H9 (cell line): Measurements from ENCODE around the gene CCDC88A. TPM values are rescaled to one million over a fixed set of nuclear protein-coding genes. Genes with fewer than 3 reads are reported as not detected.

Source experiments
- DNase-seq: peaks from one replicate; pipeline ENCODE4 v3.0.0-alpha.2; 2017
- H2AFZ ChIP-seq: one replicate; pipeline ENCODE4 v1.6.1; 2013; ENCODE audit warnings: mild to moderate bottlenecking, low read length, control low read depth, moderate library complexity
- H2AK5ac ChIP-seq: 2 replicates; pipeline ENCODE4 v1.6.1; 2013; ENCODE audit warnings: low read length, control low read depth, mixed read lengths; ENCODE audit not compliant: insufficient read length
- H2BK120ac ChIP-seq: one replicate; pipeline ENCODE4 v1.6.1; 2013; ENCODE audit warnings: low read depth, mild to moderate bottlenecking, low read length, control low read depth, inconsistent platforms; ENCODE audit not compliant: poor library complexity, severe bottlenecking
- H2BK12ac ChIP-seq: 2 replicates; pipeline ENCODE4 v1.6.1; 2013; ENCODE audit warnings: low read length, control low read depth, mixed read lengths, low read depth; ENCODE audit not compliant: insufficient read length
- H2BK15ac ChIP-seq: 2 replicates; pipeline ENCODE4 v1.6.1; 2013; ENCODE audit warnings: low read depth, low read length, control low read depth
- H2BK20ac ChIP-seq: one replicate; pipeline ENCODE4 v1.6.1; 2013; ENCODE audit warnings: low read depth, mild to moderate bottlenecking, low read length, control low read depth, inconsistent platforms; ENCODE audit not compliant: poor library complexity, severe bottlenecking
- H2BK5ac ChIP-seq: 2 replicates; pipeline ENCODE4 v1.6.1; 2013; ENCODE audit warnings: low read length, control low read depth, mixed read lengths; ENCODE audit not compliant: insufficient read length
- H3K14ac ChIP-seq: 2 replicates; pipeline ENCODE4 v1.6.1; 2013; ENCODE audit warnings: low read length, control low read depth; ENCODE audit not compliant: insufficient read depth
- H3K18ac ChIP-seq: 2 replicates; pipeline ENCODE4 v1.6.1; 2013; ENCODE audit warnings: low read depth, mild to moderate bottlenecking, mixed read lengths, low read length, control low read depth; ENCODE audit not compliant: insufficient read length
- H3K23ac ChIP-seq: 2 replicates; pipeline ENCODE4 v1.6.1; 2013; ENCODE audit warnings: low read length, control low read depth, mixed read lengths, low read depth; ENCODE audit not compliant: insufficient read length
- H3K23me2 ChIP-seq: 2 replicates; pipeline ENCODE4 v1.6.1; 2013; ENCODE audit warnings: low read depth, mild to moderate bottlenecking, mixed read lengths, low read length, control low read depth; ENCODE audit not compliant: insufficient read length, poor library complexity, severe bottlenecking
- H3K27ac ChIP-seq: 2 replicates; pipeline ENCODE4 v1.5.1; 2013; ENCODE audit warnings: low read length, control low read depth, mixed read lengths, low read depth; ENCODE audit not compliant: insufficient read length
- H3K27me3 ChIP-seq: 2 replicates; pipeline ENCODE4 v1.6.1; 2013; ENCODE audit warnings: low read length, control low read depth, inconsistent platforms; ENCODE audit not compliant: insufficient read depth
- H3K4ac ChIP-seq: 2 replicates; pipeline ENCODE4 v1.6.1; 2013; ENCODE audit warnings: low read depth, mild to moderate bottlenecking, control low read depth, inconsistent platforms, low read length, moderate library complexity
- H3K4me1 ChIP-seq: 2 replicates; pipeline ENCODE4 v1.6.1; 2013; ENCODE audit warnings: low read length, control low read depth, inconsistent platforms; ENCODE audit not compliant: insufficient read depth
- H3K4me2 ChIP-seq: 2 replicates; pipeline ENCODE4 v1.6.1; 2013; ENCODE audit warnings: low read length, control low read depth, mixed read lengths; ENCODE audit not compliant: insufficient read length, insufficient read depth
- H3K56ac ChIP-seq: 2 replicates; pipeline ENCODE4 v1.6.1; 2013; ENCODE audit warnings: low read depth, mild to moderate bottlenecking, mixed read lengths, low read length, control low read depth; ENCODE audit not compliant: insufficient read length
- H3K79me1 ChIP-seq: 2 replicates; pipeline ENCODE4 v1.6.1; 2013; ENCODE audit warnings: low read depth, mild to moderate bottlenecking, moderate library complexity, low read length, control low read depth, inconsistent platforms; ENCODE audit not compliant: insufficient read depth, poor library complexity, severe bottlenecking
- H3K79me2 ChIP-seq: 2 replicates; pipeline ENCODE4 v1.6.1; 2013; ENCODE audit warnings: low read length, control low read depth, inconsistent platforms; ENCODE audit not compliant: insufficient read depth
- H3K9ac ChIP-seq: 2 replicates; pipeline ENCODE4 v1.6.1; 2013; ENCODE audit warnings: low read length, control low read depth, mixed read lengths; ENCODE audit not compliant: insufficient read length; ENCODE audit errors: extremely low read depth
- H3K9me3 ChIP-seq: one replicate; pipeline ENCODE4 v1.6.1; 2013; ENCODE audit warnings: low read depth, low read length, inconsistent platforms; ENCODE audit not compliant: control insufficient read depth
- H3T11ph ChIP-seq: one replicate; pipeline ENCODE4 v1.6.1; 2013; ENCODE audit warnings: mild to moderate bottlenecking, low read length, control low read depth, inconsistent platforms
- H4K20me1 ChIP-seq: one replicate; pipeline ENCODE4 v1.6.1; 2013; ENCODE audit not compliant: control insufficient read depth, insufficient read length, insufficient read depth
- H4K5ac ChIP-seq: 2 replicates; pipeline ENCODE4 v1.6.1; 2013; ENCODE audit warnings: low read depth, mild to moderate bottlenecking, mixed read lengths, low read length, control low read depth; ENCODE audit not compliant: insufficient read length
- H4K8ac ChIP-seq: replicated peaks from 2 replicates; pipeline ENCODE4 v1.6.1; 2013; ENCODE audit warnings: low read length, control low read depth, mixed read lengths, low read depth; ENCODE audit not compliant: insufficient read length
- H4K91ac ChIP-seq: 2 replicates; pipeline ENCODE4 v1.6.1; 2013; ENCODE audit warnings: low read depth, mild to moderate bottlenecking, moderate library complexity, mixed read lengths, low read length, control low read depth; ENCODE audit not compliant: insufficient read length
- H3K27ac Mint-ChIP-seq, 3 experiments: 2 replicates in 2 of 3; 3 replicates in 1 of 3; pipeline ENCODE4 v1.8.0; 2020 to 2021; ENCODE audit warnings: mixed read lengths in 3 of 3, mild to moderate bottlenecking in 1 of 3, moderate library complexity in 1 of 3
- H3K27me3 Mint-ChIP-seq: 2 replicates; pipeline ENCODE4 v1.8.0; 2021; ENCODE audit warnings: low read depth, mild to moderate bottlenecking, moderate library complexity, mixed read lengths
- H3K36me3 Mint-ChIP-seq, 3 experiments: 2 replicates in 2 of 3; 3 replicates in 1 of 3; pipeline ENCODE4 v1.8.0; 2020 to 2021; ENCODE audit warnings: low read depth in 3 of 3, mixed read lengths in 3 of 3; ENCODE audit not compliant: insufficient read depth in 1 of 3
- H3K4me1 Mint-ChIP-seq, 2 experiments: 2 replicates each; pipeline ENCODE4 v1.8.0; 2020; ENCODE audit warnings: mixed read lengths in 2 of 2
- H3K4me3 Mint-ChIP-seq, 2 experiments: 2 replicates in 1 of 2; 3 replicates in 1 of 2; pipeline ENCODE4 v1.8.0; 2020 to 2021; ENCODE audit warnings: mild to moderate bottlenecking in 2 of 2, mixed read lengths in 2 of 2, moderate library complexity in 1 of 2
- H3K9me3 Mint-ChIP-seq, 2 experiments: 2 replicates in 1 of 2; 3 replicates in 1 of 2; pipeline ENCODE4 v1.8.0; 2020; ENCODE audit warnings: mild to moderate bottlenecking in 2 of 2, mixed read lengths in 2 of 2, moderate library complexity in 1 of 2
- CTCF ChIP-seq: fragments of 200-600 bp; sonication (generic); conservative IDR thresholded peaks from 3 replicates; pipeline ENCODE4 v1.8.0; 2021; ENCODE audit warnings: antibody characterized with exemption, mild to moderate bottlenecking
- WGBS: extraction: QIAGEN DNeasy Blood & Tissue Kit; methylation state at CpG from one replicate; pipeline ENCODE4 v1.1.7; 2013; ENCODE audit warnings: missing lambda C conversion rate, low lambda C conversion rate, mixed read lengths; ENCODE audit not compliant: insufficient read length; ENCODE audit errors: extremely low coverage; 5-methylcytosine and 5-hydroxymethylcytosine counted together
- total RNA-seq: library from RNA; stranded (reverse); gene quantifications from 2 replicates; pipeline ENCODE4 v1.2.1, GENCODE V29; 2021

Gene CCDC88A
- total RNA-seq, 1 experiment from 2014 or later, result 91.8 TPM

DNA sequence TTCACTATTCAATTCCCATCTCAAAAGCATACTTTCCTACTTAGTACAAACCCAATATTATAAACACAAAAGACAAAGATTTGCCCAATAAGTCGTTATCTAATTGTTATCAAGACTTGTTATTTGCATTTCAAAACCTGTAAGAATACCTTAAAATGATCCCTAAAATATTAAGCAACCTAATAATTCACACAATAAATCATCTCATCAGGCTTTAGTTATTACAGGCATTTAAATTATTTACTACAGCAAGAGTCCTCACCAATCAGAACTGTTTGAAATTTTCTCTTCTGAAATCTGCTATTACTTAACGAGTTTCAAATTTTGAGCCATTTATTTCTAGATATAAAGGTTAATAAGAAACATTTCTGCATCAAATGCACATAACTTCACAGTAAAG, 1.6 kb downstream of the CCDC88A start:
- H3K79me2 ChIP-seq, result peaks cover 5% of the 10 kb centered on the region; the same call in 1 of the 2 replicates

More for the DNA sequence above, 1.6 kb downstream of the CCDC88A start:
- peaks cover 1 to 17% (median 13%) of the 10 kb centered on the region in 3 experiments; a peak in 6 of 7 replicates for H3K36me3 Mint-ChIP-seq
- Histone ChIP-seq H3K4me1 (no peaks in the 10 kb centered on the region), H3K27me3 (no peaks in the 10 kb centered on the region), H3T11ph (no peak overlapping the region), H4K91ac (no peak overlapping the region), H2AK5ac (no peak overlapping the region), H3K9me3 (no peaks in the 10 kb centered on the region), H2BK20ac (no peak overlapping the region), H2BK5ac (no peak overlapping the region), H3K56ac (no peak overlapping the region), H2BK15ac (no peak overlapping the region), H2AFZ (no peak overlapping the region), H3K27ac (no peak overlapping the region), H3K4ac (no peak overlapping the region), H3K23ac (no peak overlapping the region), H4K5ac (no peak overlapping the region), H3K4me2 (peak overlapping the region; percentile 73), H3K23me2 (peaks cover 10% of the 10 kb centered on the region), H3K14ac (no peak overlapping the region), H2BK120ac (no peak overlapping the region), H4K8ac (no peak overlapping the region), H3K18ac (no peak overlapping the region), H4K20me1 (no peaks in the 10 kb centered on the region), H2BK12ac (no peak overlapping the region), H3K9ac (no peak overlapping the region), H3K79me1 (no peaks in the 10 kb centered on the region)
- peak overlapping the region; percentile 85 to 96 for H3K4me3 Mint-ChIP-seq
- H3K27me3 Mint-ChIP-seq, result no peaks in the 10 kb centered on the region
- DNase-seq, result no peak
- no peak overlapping the region for H3K27ac Mint-ChIP-seq
- no peaks in the 10 kb centered on the region for H3K9me3 Mint-ChIP-seq
- TF ChIP-seq CTCF, result no peak
- no CpG with 5 or more reads among the region's 2 CpGs for WGBS
- peaks cover 25 to 29% of the 10 kb centered on the region in 2 experiments for H3K4me1 Mint-ChIP-seq
